Skeletal muscle cell (primary cell): ENCODE results near the gene TCEA3.

ENCODE experiments used
- DNase-seq: peaks from one replicate; pipeline ENCODE4 v3.0.0-alpha.2; 2010; ENCODE audit warnings: low read depth
- H3K4me3 ChIP-seq: 2 replicates; pipeline ENCODE4 v1.5.1; 2011; ENCODE audit warnings: low read depth, mild to moderate bottlenecking, control low read depth, low read length, moderate library complexity

Gene TCEA3

GRCh38 chr1:23345920-23346319, 78.6 kb downstream of the TCEA3 start:
- no peak overlapping the region for H3K4me3 ChIP-seq
- DNase-seq: no peak

- peak overlapping the region; percentile 69 for H3K4me3 ChIP-seq
- DNase-seq: no peak
These were observed 79.5 kb downstream of the TCEA3 start for GRCh38 chr1:23344987-23345472.

GRCh38 chr1:23344111-23344986, 80.2 kb downstream of the TCEA3 start, which contains the start of gene HNRNPR:
Gene HNRNPR (minus strand): TSS chr1:23344284. CDS start chr1:23341008, 3,276 bp downstream.
- peak within 1 kb of the TSS; percentile 69 for H3K4me3 ChIP-seq
- peak; percentile 100 for DNase-seq

GRCh38 chr1:23343221-23344110, 81.1 kb downstream of the TCEA3 start:
- DNase-seq: no peak

GRCh38 chr1:23341931-23342692, 82.4 kb downstream of the TCEA3 start:
- peak overlapping the region; percentile 69 for H3K4me3 ChIP-seq
- no peak for DNase-seq

More at GRCh38 chr1:23343221-23344110, 81.1 kb downstream of the TCEA3 start:
- peak overlapping the region; percentile 69 for H3K4me3 ChIP-seq

- DNase-seq: no peak
- H3K4me3 ChIP-seq: no peak overlapping the region
These were observed 84.9 kb downstream of the TCEA3 start for GRCh38 chr1:23339632-23340031.

- H3K4me3 ChIP-seq: no peak overlapping the region
- DNase-seq: no peak
These were observed 86.7 kb downstream of the TCEA3 start for GRCh38 chr1:23337869-23338268.

- H3K4me3 ChIP-seq: no peak overlapping the region
- DNase-seq: no peak
These were observed 92.8 kb downstream of the TCEA3 start for GRCh38 chr1:23331713-23332112.
